ENCODE results near the gene U2AF2. TPM values are rescaled to one million over a fixed set of nuclear protein-coding genes. Genes with fewer than 3 reads are reported as not detected.

U2AF2 gene
- total and polyA plus RNA-seq, 9 donors = 27.3 to 183 (median 148) TPM

GRCh38 chr19:55699221-55699620, 44.4 kb downstream of the U2AF2 start:
- Histone ChIP-seq H3K27me3 (no peaks in the 10 kb centered on the region), H3K4me3 (no peak overlapping the region), H3K27ac (no peak overlapping the region), H3K4me1 (ENCODE audit: insufficient read depth) (peaks cover 3% of the 10 kb centered on the region), H3K9me3 (no peaks in the 10 kb centered on the region), H3K36me3 (no peaks in the 10 kb centered on the region)
- WGBS, 3 donors = 50 to 68% (median 54%) methylated on average over 11 of the region's 11 CpGs
- intact Hi-C loops (cut with DNase I) = no loop called here
- TF ChIP-seq, protein P1, sequence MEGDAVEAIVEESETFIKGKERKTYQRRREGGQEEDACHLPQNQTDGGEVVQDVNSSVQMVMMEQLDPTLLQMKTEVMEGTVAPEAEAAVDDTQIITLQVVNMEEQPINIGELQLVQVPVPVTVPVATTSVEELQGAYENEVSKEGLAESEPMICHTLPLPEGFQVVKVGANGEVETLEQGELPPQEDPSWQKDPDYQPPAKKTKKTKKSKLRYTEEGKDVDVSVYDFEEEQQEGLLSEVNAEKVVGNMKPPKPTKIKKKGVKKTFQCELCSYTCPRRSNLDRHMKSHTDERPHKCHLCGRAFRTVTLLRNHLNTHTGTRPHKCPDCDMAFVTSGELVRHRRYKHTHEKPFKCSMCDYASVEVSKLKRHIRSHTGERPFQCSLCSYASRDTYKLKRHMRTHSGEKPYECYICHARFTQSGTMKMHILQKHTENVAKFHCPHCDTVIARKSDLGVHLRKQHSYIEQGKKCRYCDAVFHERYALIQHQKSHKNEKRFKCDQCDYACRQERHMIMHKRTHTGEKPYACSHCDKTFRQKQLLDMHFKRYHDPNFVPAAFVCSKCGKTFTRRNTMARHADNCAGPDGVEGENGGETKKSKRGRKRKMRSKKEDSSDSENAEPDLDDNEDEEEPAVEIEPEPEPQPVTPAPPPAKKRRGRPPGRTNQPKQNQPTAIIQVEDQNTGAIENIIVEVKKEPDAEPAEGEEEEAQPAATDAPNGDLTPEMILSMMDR (IDR thresholded peaks at IDR 0.05) = no peak
- TF ChIP-seq EP300 (IDR thresholded peaks at IDR 0.05) (no peak), POLR2A (IDR thresholded peaks at IDR 0.05) (no peak)
- peak in 1 of 5 donors; percentile 11 for DNase-seq

GRCh38 chr19:55700813-55701212, 46.0 kb downstream of the U2AF2 start:
- Histone ChIP-seq H3K4me1 (ENCODE audit: insufficient read depth) (peaks cover 3% of the 10 kb centered on the region), H3K9me3 (no peaks in the 10 kb centered on the region), H3K4me3 (no peak overlapping the region), H3K27me3 (no peaks in the 10 kb centered on the region), H3K27ac (no peak overlapping the region), H3K36me3 (no peaks in the 10 kb centered on the region)
- WGBS, 3 donors = 91 to 94% (median 94%) methylated on average over 12 of the region's 12 CpGs
- intact Hi-C loops (cut with DNase I) = no loop called here
- TF ChIP-seq, protein P1 (IDR thresholded peaks at IDR 0.05) = no peak
- TF ChIP-seq POLR2A (IDR thresholded peaks at IDR 0.05) (no peak), EP300 (IDR thresholded peaks at IDR 0.05) (no peak)
- DNase-seq = peak in 1 of 5 donors; percentile 5

GRCh38 chr19:55702131-55702627, 47.3 kb downstream of the U2AF2 start:
- WGBS, 3 donors = 7 to 14% (median 14%) methylated on average over 13 of the region's 13 CpGs
- intact Hi-C loops (cut with DNase I) = no loop called here
- H3K36me3 ChIP-seq = no peaks in the 10 kb centered on the region
- TF ChIP-seq EP300 (IDR thresholded peaks at IDR 0.05) = no peak
- TF ChIP-seq POLR2A (IDR thresholded peaks at IDR 0.05) = no peak
- TF ChIP-seq, protein P1 (IDR thresholded peaks at IDR 0.05) = no peak
- no peaks in the 10 kb centered on the region for H3K9me3 ChIP-seq
- H3K27me3 ChIP-seq = no peaks in the 10 kb centered on the region
- no peak overlapping the region for H3K4me3 ChIP-seq
- DNase-seq = peak in 4 of 5 donors; percentile 6 to 66 (median 20)
- peaks cover 3% of the 10 kb centered on the region for H3K4me1 ChIP-seq (ENCODE audit: insufficient read depth)
- H3K27ac ChIP-seq = no peak overlapping the region

DNA sequence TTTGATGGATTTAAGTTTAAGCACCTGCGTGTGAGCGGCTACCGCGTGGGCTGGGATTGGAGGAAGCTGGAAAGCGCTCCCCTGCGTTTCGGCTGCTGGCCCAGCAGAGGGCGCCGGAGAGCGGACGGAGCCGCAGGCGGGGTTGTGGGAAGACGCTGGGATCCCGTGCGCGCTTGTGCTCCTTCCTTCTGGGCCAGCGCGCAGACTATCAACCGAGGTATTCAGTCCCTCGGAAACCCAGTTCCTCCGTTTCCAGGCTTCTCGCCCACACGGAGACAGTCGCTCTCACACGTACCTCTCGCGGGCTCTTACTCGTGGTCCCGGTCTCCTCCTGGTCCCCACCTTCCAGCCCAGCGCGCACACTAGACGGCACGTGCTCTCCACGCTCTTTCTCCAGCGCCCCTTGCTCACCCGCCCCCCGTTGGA, 49.0 kb downstream of the U2AF2 start:
- Histone ChIP-seq H3K9me3 (no peaks in the 10 kb centered on the region), H3K4me3 (no peak overlapping the region), H3K36me3 (no peaks in the 10 kb centered on the region), H3K27ac (no peak overlapping the region), H3K27me3 (no peaks in the 10 kb centered on the region), H3K4me1 (ENCODE audit: insufficient read depth) (peaks cover 3% of the 10 kb centered on the region)
- DNase-seq = peak; percentile 42 to 79 (median 57)
- no peak for TF ChIP-seq POLR2A (IDR thresholded peaks at IDR 0.05)
- TF ChIP-seq, protein P1 (IDR thresholded peaks at IDR 0.05) = peak; percentile 36 to 63 (median 56)
- WGBS, 3 donors = 27 to 47% (median 32%) methylated on average over 38 of the region's 38 CpGs
- intact Hi-C loops (cut with DNase I) = no loop called here

All from ovary (tissue), 9 donors.